H1 (cell line): Measurements from ENCODE around the gene DSTN. TPM values are rescaled to one million over a fixed set of nuclear protein-coding genes. Genes with fewer than 3 reads are reported as not detected.

Experiments
- CTCF ChIA-PET: fragments of 300-600 bp; sonication (Branson Sonifier 250); formaldehyde crosslinking; loops from one replicate; lab custom pipeline; 2021; ENCODE audit not compliant: partially characterized antibody; lab: Charles Lee
- POLR2A ChIA-PET: fragments of 300-600 bp; sonication (Branson Sonifier 250); formaldehyde crosslinking; loops from one replicate; lab custom pipeline; 2021; ENCODE audit warnings: inconsistent platforms; ENCODE audit not compliant: partially characterized antibody; lab: Charles Lee
- DNase-seq, 2 experiments: peaks; one replicate each; pipeline versions ENCODE4 v3.0.0 to v3.0.0-alpha.2; 2010 to 2022; ENCODE audit warnings: low spot score in 2 of 2, low read depth in 1 of 2, mixed read lengths in 1 of 2
- FAIRE-seq: peaks from 2 replicates; lab custom pipeline; 2011; peaks lifted over from hg19 to GRCh38; lab: Jason Lieb, UNC
- H2AFZ ChIP-seq: 2 replicates; pipeline ENCODE4 v1.8.1; 2012; ENCODE audit warnings: low read length, inconsistent platforms
- H2AK5ac ChIP-seq: 2 replicates; pipeline ENCODE4 v1.6.1; 2013; ENCODE audit warnings: low read depth, low read length
- H2BK120ac ChIP-seq: replicated peaks from 2 replicates; pipeline ENCODE3; 2013; ENCODE audit warnings: low read depth, low read length, inconsistent platforms
- H2BK12ac ChIP-seq: 2 replicates; pipeline ENCODE4 v1.6.1; 2013; ENCODE audit warnings: low read depth, low read length
- H2BK15ac ChIP-seq: 2 replicates; pipeline ENCODE4 v1.6.1; 2013; ENCODE audit warnings: low read length
- H2BK20ac ChIP-seq: 2 replicates; pipeline ENCODE4 v1.6.1; 2013; ENCODE audit warnings: low read length
- H2BK5ac ChIP-seq: 2 replicates; pipeline ENCODE4 v1.6.1; 2013; ENCODE audit warnings: low read depth, low read length
- H3K14ac ChIP-seq: 2 replicates; pipeline ENCODE4 v1.6.1; 2013; ENCODE audit warnings: inconsistent platforms; ENCODE audit not compliant: insufficient read length
- H3K18ac ChIP-seq: 2 replicates; pipeline ENCODE4 v1.6.1; 2013; ENCODE audit warnings: low read length; ENCODE audit errors: extremely low read depth
- H3K23ac ChIP-seq: 2 replicates; pipeline ENCODE4 v1.6.1; 2013; ENCODE audit warnings: inconsistent platforms; ENCODE audit not compliant: insufficient read length
- H3K23me2 ChIP-seq: 2 replicates; pipeline ENCODE4 v1.6.1; 2013; ENCODE audit warnings: low read depth, low read length
- H3K27ac ChIP-seq: 2 replicates; pipeline ENCODE4 v1.6.1; 2011; ENCODE audit warnings: low read depth, low read length, inconsistent platforms
- H3K27me3 ChIP-seq, 4 experiments: replicated peaks in 1 of 4; 1 replicate in 1 of 4; 2 replicates in 3 of 4; pipeline versions ENCODE4 v1.6.1 to v1.8.1; 2011 to 2013; ENCODE audit warnings: low read length in 3 of 4, mild to moderate bottlenecking in 3 of 4, inconsistent platforms in 2 of 4, mixed read lengths in 2 of 4, moderate library complexity in 1 of 4; ENCODE audit not compliant: control insufficient read depth in 3 of 4, insufficient read depth in 3 of 4; ENCODE audit errors: extremely low read depth in 1 of 4
- H3K36me3 ChIP-seq, 4 experiments: 2 replicates each; pipeline versions ENCODE4 v1.6.1 to v1.8.1; 2011 to 2013; ENCODE audit warnings: mild to moderate bottlenecking in 4 of 4, low read length in 3 of 4, moderate library complexity in 2 of 4, control low read depth in 1 of 4, inconsistent platforms in 1 of 4; ENCODE audit not compliant: insufficient read depth in 4 of 4, control insufficient read depth in 2 of 4
- H3K4ac ChIP-seq: replicated peaks from 2 replicates; pipeline ENCODE3; 2013; ENCODE audit warnings: low read length, low read depth, mixed read lengths, inconsistent platforms; ENCODE audit not compliant: insufficient read length
- H3K4me1 ChIP-seq, 4 experiments: replicated peaks in 1 of 4; 1 replicate in 1 of 4; 2 replicates in 3 of 4; pipeline versions ENCODE4 v1.6.1 to v1.8.1; 2011 to 2013; ENCODE audit warnings: low read length in 3 of 4, inconsistent platforms in 2 of 4, mixed read lengths in 1 of 4; ENCODE audit not compliant: insufficient read depth in 4 of 4, control insufficient read depth in 3 of 4
- H3K4me2 ChIP-seq, 2 experiments: 2 replicates each; pipeline versions ENCODE4 v1.6.1 to v1.8.1; 2011 to 2013; ENCODE audit warnings: low read depth in 2 of 2, low read length in 2 of 2, control low read depth in 1 of 2, inconsistent platforms in 1 of 2, mild to moderate bottlenecking in 1 of 2; ENCODE audit not compliant: insufficient read depth in 1 of 2
- H3K4me3 ChIP-seq, 4 experiments: fragments of 200-600, 300-600 bp in 1 of 4; sonication (generic), shearing (Covaris generic), sonication (Bioruptor Twin) in 1 of 4; 2 replicates each; pipeline versions ENCODE4 v1.5.1 to v1.8.1; 2011 to 2016; ENCODE audit warnings: low read length in 4 of 4, low read depth in 3 of 4, control low read depth in 2 of 4, inconsistent platforms in 2 of 4, mild to moderate bottlenecking in 2 of 4, mixed read lengths in 1 of 4, moderate library complexity in 1 of 4; ENCODE audit not compliant: insufficient read depth in 2 of 4; ENCODE audit errors: extremely low read depth in 1 of 4
- H3K56ac ChIP-seq: replicated peaks from 2 replicates; pipeline ENCODE3; 2013; ENCODE audit warnings: low read depth, mild to moderate bottlenecking, mixed read lengths, low read length, inconsistent platforms; ENCODE audit not compliant: insufficient read length
- H3K79me1 ChIP-seq: 2 replicates; pipeline ENCODE4 v1.6.1; 2013; ENCODE audit warnings: low read depth, low read length, control low read depth
- H3K79me2 ChIP-seq, 2 experiments: 2 replicates each; pipeline versions ENCODE4 v1.6.1 to v1.8.1; 2012 to 2013; ENCODE audit warnings: low read length in 2 of 2, mild to moderate bottlenecking in 2 of 2, inconsistent platforms in 1 of 2; ENCODE audit not compliant: insufficient read depth in 2 of 2, control insufficient read depth in 1 of 2
- H3K9ac ChIP-seq, 4 experiments: replicated peaks in 1 of 4; 1 replicate in 1 of 4; 2 replicates in 3 of 4; pipeline versions ENCODE4 v1.6.1 to v1.8.1; 2011 to 2013; ENCODE audit warnings: low read depth in 3 of 4, low read length in 3 of 4, control low read depth in 2 of 4, mild to moderate bottlenecking in 2 of 4, moderate library complexity in 2 of 4, inconsistent platforms in 1 of 4; ENCODE audit errors: extremely low read depth in 1 of 4
- H3K9me3 ChIP-seq, 2 experiments: 2 replicates each; pipeline versions ENCODE4 v1.6.1 to v1.8.1; 2012 to 2013; ENCODE audit warnings: mild to moderate bottlenecking in 2 of 2, moderate library complexity in 2 of 2, control low read depth in 1 of 2, inconsistent platforms in 1 of 2, low read depth in 1 of 2, low read length in 1 of 2, mixed read lengths in 1 of 2; ENCODE audit not compliant: insufficient read depth in 2 of 2
- H4K20me1 ChIP-seq, 2 experiments: replicated peaks in 1 of 2; 2 replicates each; pipeline versions ENCODE3 to v1.8.1; 2011 to 2013; ENCODE audit warnings: inconsistent platforms in 2 of 2, low read length in 2 of 2, mild to moderate bottlenecking in 1 of 2; ENCODE audit not compliant: insufficient read depth in 2 of 2, control insufficient read depth in 1 of 2
- H4K5ac ChIP-seq: 2 replicates; pipeline ENCODE4 v1.6.1; 2013; ENCODE audit warnings: low read length, low read depth, mixed read lengths, inconsistent platforms; ENCODE audit not compliant: insufficient read length
- H4K8ac ChIP-seq: 2 replicates; pipeline ENCODE4 v1.8.0; 2013; ENCODE audit warnings: mild to moderate bottlenecking, moderate library complexity, low read length, inconsistent platforms; ENCODE audit not compliant: insufficient read depth; ENCODE audit errors: extremely low read depth
- H4K91ac ChIP-seq: replicated peaks from 2 replicates; pipeline ENCODE3; 2013; ENCODE audit warnings: low read length, mixed read lengths, inconsistent platforms; ENCODE audit not compliant: insufficient read length
- BCL11A ChIP-seq, 2 experiments: IDR thresholded peaks; one replicate each; pipeline ENCODE4 v1.6.1; 2011; ENCODE audit warnings: low read depth in 2 of 2, low read length in 2 of 2, mild to moderate bottlenecking in 2 of 2
- CHD1 ChIP-seq: IDR thresholded peaks from 2 replicates; pipeline ENCODE4 v1.6.1; 2012; ENCODE audit warnings: low read depth, low read length, improper control_type of control experiment
- POU5F1 ChIP-seq: IDR thresholded peaks from 2 replicates; pipeline ENCODE4 v1.6.1; 2011; ENCODE audit warnings: low read depth, mild to moderate bottlenecking, low read length, moderate library complexity
- SAP30 ChIP-seq: fragments of 300-600 bp; sonication (generic); IDR thresholded peaks from 2 replicates; pipeline ENCODE4 v1.7.1; 2012; ENCODE audit warnings: low read length, moderate library complexity, mild to moderate bottlenecking, inconsistent platforms; ENCODE audit not compliant: insufficient read depth, insufficient replicate concordance
- WGBS, 2 experiments: shearing (Covaris generic) in 1 of 2; methylation state at CpG; one replicate each; pipeline versions ENCODE4 v1.1.6 to v1.1.7; 2013 to 2015; ENCODE audit warnings: low lambda C conversion rate in 2 of 2, mixed read lengths in 2 of 2, inconsistent platforms in 1 of 2, low coverage in 1 of 2, missing lambda C conversion rate in 1 of 2; ENCODE audit not compliant: insufficient replicate concordance in 2 of 2, insufficient coverage in 1 of 2, insufficient read length in 1 of 2; ENCODE audit errors: extremely low coverage in 1 of 2, missing lambda C conversion rate in 1 of 2; 5-methylcytosine and 5-hydroxymethylcytosine counted together
- polyA plus RNA-seq, 7 experiments: library from polyadenylated mRNA; depleted of rRNA in 3 of 7; stranded (reverse) in 5 of 7; unstranded in 2 of 7; fragments of >200 nt in 5 of 7; fragments of 200-250 nt in 2 of 7; gene quantifications; 1 replicate in 5 of 7; 2 replicates in 1 of 7; 4 replicates in 1 of 7; pipeline versions ENCODE4 v1.2.1 to v1.2.3, GENCODE V29; 2011 to 2013; ENCODE audit warnings: missing spikeins in 2 of 7, mixed read lengths in 2 of 7
- total RNA-seq: library from RNA; stranded (reverse); fragmentation: NEBNext Ultra II Directional; extraction: Animal tissue kit (Norgen Biotek cat#: 25700); gene quantifications from 2 replicates; pipeline ENCODE4 v1.2.1, GENCODE V29; 2021

DSTN gene
- total and polyA plus RNA-seq, 2 of the 8 experiments (the other 6 are each of a cell fraction or from before 2014, with no cell fraction given): 43.3 to 208 TPM

DNA sequence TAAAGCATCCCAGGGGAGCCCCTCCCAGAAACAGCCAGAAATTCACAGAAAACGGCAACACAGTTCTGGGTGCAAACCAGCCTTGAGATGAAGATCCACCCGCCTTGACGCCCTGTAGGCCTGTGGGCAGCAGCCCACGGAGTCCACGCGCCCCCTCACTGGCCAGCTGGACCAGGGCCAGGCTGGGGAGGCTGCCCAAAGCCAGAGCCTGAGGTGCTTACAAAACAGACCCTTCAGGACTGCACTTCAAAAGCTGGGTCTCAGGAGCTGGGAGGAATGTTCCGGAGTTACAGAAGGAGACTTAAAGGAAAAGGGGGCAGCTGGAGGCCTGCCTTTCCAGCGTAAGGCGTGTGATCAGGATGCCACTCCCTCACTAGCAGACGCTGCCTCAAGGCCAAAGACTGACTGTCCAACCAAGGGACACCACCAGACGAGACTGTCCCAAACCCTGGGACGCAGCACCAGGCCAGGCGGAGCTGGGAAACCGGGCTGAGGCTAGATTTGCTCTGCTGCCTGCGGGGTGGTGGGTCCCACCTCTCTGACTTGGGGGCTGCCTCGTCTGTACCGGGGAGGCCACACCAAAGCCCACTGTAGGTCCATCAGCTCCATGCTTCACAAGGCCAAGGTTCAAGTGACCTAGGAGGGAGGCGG is 64.1 kb downstream of the DSTN start:
- Histone ChIP-seq H3K27me3 (no peaks in the 10 kb centered on the region), H3K9ac (no peak overlapping the region), H3K79me1 (peaks cover 8% of the 10 kb centered on the region), H3K27ac (no peak overlapping the region), H3K79me2 (no peaks in the 10 kb centered on the region; a peak in 1 of 4 replicates), H3K9me3 (no peaks in the 10 kb centered on the region), H3K36me3 (peaks cover 17 to 36% (median 33%) of the 10 kb centered on the region in 4 experiments), H3K4ac (no peak overlapping the region), H3K56ac (no peak overlapping the region), H4K20me1 (peaks cover 4 to 17% of the 10 kb centered on the region in 2 experiments), H4K8ac (no peak overlapping the region), H3K4me2 (no peak overlapping the region), H3K14ac (no peak overlapping the region), H2BK20ac (no peak overlapping the region), H4K5ac (no peak overlapping the region), H3K23me2 (no peaks in the 10 kb centered on the region), H2BK120ac (no peak overlapping the region), H4K91ac (no peak overlapping the region), H2BK15ac (no peak overlapping the region), H2AFZ (no peak overlapping the region), H3K18ac (no peak overlapping the region), H3K4me1 (peaks cover 0 to 7% (median 3%) of the 10 kb centered on the region in 4 experiments; a peak in 3 of 7 replicates), H3K4me3 (no peak overlapping the region), H2BK5ac (no peak overlapping the region; the same call in 1 of the 2 replicates), H2AK5ac (no peak overlapping the region), H2BK12ac (no peak overlapping the region), H3K23ac (no peak overlapping the region)
- no peak for DNase-seq
- CTCF ChIA-PET: interaction anchor here (1.0 to 8.3 kb wide), 6 partner anchors 9 to 363 kb away, joined by 3 to 95 read pairs (median 4); no protein-coding TSS in a partner anchor
- TF ChIP-seq CHD1 (no peak), BCL11A (IDR thresholded peaks at IDR 0.05; ENCODE audit: low read depth in 2 of 2, low read length in 2 of 2) (no peak), SAP30 (no peak), POU5F1 (no peak)
- FAIRE-seq: no peak
- POLR2A ChIA-PET: interaction anchor here (1.9 kb wide), 1 partner anchor 8 kb away, joined by 6 read pairs; no protein-coding TSS in a partner anchor
- WGBS, 2 experiments: 86% methylated on average over 18 of the region's 18 CpGs; no CpG with 5 or more reads in 1 of the 2 experiments
